CD4-positive, alpha-beta T cell (primary cell): ENCODE measurements around the gene TRAPPC14. TPM values are rescaled to one million over a fixed set of nuclear protein-coding genes. Genes with fewer than 3 reads are reported as not detected.
A peak's percentile ranks its signal among the peaks of the same experiment; 100 is the strongest.

ENCODE experiments used
- ATAC-seq: fragments of 200-7000 bp; cut with Tn5 transposase; one replicate; pipeline ENCODE4 v1.10.0; 2022; ENCODE audit warnings: mild to moderate bottlenecking; ENCODE audit not compliant: poor library complexity
- CTCF ChIA-PET: fragments of 350-600 bp; sonication (Branson Sonifier 250); formaldehyde crosslinking; loops from one replicate; lab custom pipeline; 2021; ENCODE audit warnings: antibody characterized with exemption, inconsistent platforms; lab: Charles Lee
- POLR2A ChIA-PET: fragments of 350-600 bp; sonication (Branson Sonifier 250); formaldehyde crosslinking; loops from one replicate; lab custom pipeline; 2021; ENCODE audit warnings: antibody characterized with exemption, inconsistent platforms; lab: Charles Lee
- DNase-seq, 14 experiments: peaks; one replicate each; pipeline ENCODE4 v3.0.0-alpha.2; 2013 to 2020; ENCODE audit warnings: mixed read lengths in 2 of 14
- H3K27ac ChIP-seq, 2 donors: one replicate each; pipeline versions ENCODE4 v1.5.1 to v1.7.0; 2013; ENCODE audit warnings: low read length in 2 of 2, low read depth in 1 of 2, mild to moderate bottlenecking in 1 of 2
- H3K27me3 ChIP-seq, 2 experiments: 1 replicate in 1 of 2; 2 replicates in 1 of 2; pipeline versions ENCODE4 v1.6.1 to v1.7.0; 2013; ENCODE audit warnings: low read length in 2 of 2, control low read depth in 1 of 2, mild to moderate bottlenecking in 1 of 2, moderate library complexity in 1 of 2; ENCODE audit not compliant: insufficient read depth in 2 of 2, control insufficient read depth in 1 of 2
- H3K36me3 ChIP-seq: one replicate; pipeline ENCODE4 v1.6.1; 2013; ENCODE audit warnings: low read length, control low read depth; ENCODE audit not compliant: insufficient read depth
- H3K4me1 ChIP-seq: one replicate; pipeline ENCODE4 v1.6.1; 2013; ENCODE audit warnings: low read length, control low read depth; ENCODE audit not compliant: insufficient read depth
- H3K4me3 ChIP-seq: one replicate; pipeline ENCODE4 v1.5.1; 2013; ENCODE audit warnings: mild to moderate bottlenecking, low read length, moderate library complexity
- H3K9me3 ChIP-seq, 2 experiments: 1 replicate in 1 of 2; 2 replicates in 1 of 2; pipeline versions ENCODE4 v1.6.1 to v1.7.0; 2013; ENCODE audit warnings: low read length in 2 of 2, mild to moderate bottlenecking in 2 of 2, control low read depth in 1 of 2, moderate library complexity in 1 of 2; ENCODE audit not compliant: control insufficient read depth in 1 of 2, insufficient read depth in 1 of 2
- H3K27ac Mint-ChIP-seq: one replicate; pipeline ENCODE4 v1.8.0; 2020; ENCODE audit warnings: mixed read lengths
- H3K27me3 Mint-ChIP-seq: one replicate; pipeline ENCODE4 v1.8.0; 2021; ENCODE audit warnings: mixed read lengths
- H3K36me3 Mint-ChIP-seq: one replicate; pipeline ENCODE4 v1.8.0; 2021; ENCODE audit warnings: low read depth, mixed read lengths
- H3K4me1 Mint-ChIP-seq: one replicate; pipeline ENCODE4 v1.8.0; 2021; ENCODE audit warnings: low read depth, mixed read lengths
- H3K4me3 Mint-ChIP-seq: one replicate; pipeline ENCODE4 v1.8.0; 2020; ENCODE audit warnings: mild to moderate bottlenecking, mixed read lengths
- H3K9me3 Mint-ChIP-seq: one replicate; pipeline ENCODE4 v1.8.0; 2020; ENCODE audit warnings: mixed read lengths
- intact Hi-C, 2 experiments: fragments of 100-400 bp; cut with DNase I in 1 of 2; cut with micrococcal nuclease in 1 of 2; formaldehyde crosslinking; loops; one replicate each; pipeline versions ENCODE4 v1.15.1 to v1.9.0; 2023 to 2025; cut with DNase I, micrococcal nuclease
- total RNA-seq, 174 experiments: library from RNA in 2 of 174; stranded (reverse) in 2 of 174; gene quantifications; one replicate each; pipeline ENCODE4 v1.2.3 and lab custom pipeline; 2021 to 2026
- TF ChIP-seq, protein P1 (sequence below): fragments of 200-600 bp; IDR thresholded peaks from one replicate; pipeline ENCODE4 v1.8.0; 2022; ENCODE audit warnings: antibody characterized with exemption, mild to moderate bottlenecking

The TRAPPC14 gene
- total RNA-seq, 2 experiments from 2014 or later = 37.9 to 42.6 TPM

DNA sequence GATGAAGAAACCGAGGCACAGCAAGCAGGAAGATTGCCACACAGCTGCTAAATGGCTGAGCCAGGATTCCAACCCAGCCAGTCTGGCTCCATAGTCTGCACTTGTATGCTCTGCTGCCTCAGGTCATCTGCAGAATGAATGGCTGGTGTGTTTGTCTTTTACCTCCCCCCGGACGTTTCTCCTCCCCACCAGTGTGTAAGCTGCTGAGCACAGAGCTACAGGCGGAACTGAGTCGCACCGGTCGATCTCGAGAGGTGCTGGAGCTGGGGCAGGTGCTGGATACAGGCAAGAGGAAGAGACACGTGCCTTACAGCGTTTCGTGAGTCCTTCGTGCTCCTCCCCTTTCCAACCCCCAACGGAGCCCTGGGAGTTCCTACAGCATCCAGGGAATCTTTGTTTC is 36.5 kb downstream of the TRAPPC14 start:
- Mint-ChIP-seq H3K4me3 (peak overlapping the region; percentile 46), H3K36me3 (peaks cover 47% of the 10 kb centered on the region), H3K27me3 (no peaks in the 10 kb centered on the region), H3K9me3 (no peaks in the 10 kb centered on the region), H3K4me1 (peaks cover 44% of the 10 kb centered on the region), H3K27ac (peak overlapping the region; percentile 58)
- no peaks in the 10 kb centered on the region for H3K27me3 ChIP-seq
- intact Hi-C loops = no loop called here
- CTCF ChIA-PET = no interaction called here
- DNase-seq (no peak), ATAC-seq (no peak)
- peaks cover 52% of the 10 kb centered on the region for H3K4me1 ChIP-seq
- H3K27ac ChIP-seq = no peak overlapping the region
- peaks cover 22% of the 10 kb centered on the region for H3K36me3 ChIP-seq
- H3K9me3 ChIP-seq = no peaks in the 10 kb centered on the region
- POLR2A ChIA-PET = interaction anchor here (0.8 to 2.0 kb wide), 3 partner anchors 9 to 22 kb away, joined by 3 to 7 read pairs (median 4); partner anchors contain the start of gene AP4M1
- H3K4me3 ChIP-seq = no peak overlapping the region
- TF ChIP-seq, protein P1, sequence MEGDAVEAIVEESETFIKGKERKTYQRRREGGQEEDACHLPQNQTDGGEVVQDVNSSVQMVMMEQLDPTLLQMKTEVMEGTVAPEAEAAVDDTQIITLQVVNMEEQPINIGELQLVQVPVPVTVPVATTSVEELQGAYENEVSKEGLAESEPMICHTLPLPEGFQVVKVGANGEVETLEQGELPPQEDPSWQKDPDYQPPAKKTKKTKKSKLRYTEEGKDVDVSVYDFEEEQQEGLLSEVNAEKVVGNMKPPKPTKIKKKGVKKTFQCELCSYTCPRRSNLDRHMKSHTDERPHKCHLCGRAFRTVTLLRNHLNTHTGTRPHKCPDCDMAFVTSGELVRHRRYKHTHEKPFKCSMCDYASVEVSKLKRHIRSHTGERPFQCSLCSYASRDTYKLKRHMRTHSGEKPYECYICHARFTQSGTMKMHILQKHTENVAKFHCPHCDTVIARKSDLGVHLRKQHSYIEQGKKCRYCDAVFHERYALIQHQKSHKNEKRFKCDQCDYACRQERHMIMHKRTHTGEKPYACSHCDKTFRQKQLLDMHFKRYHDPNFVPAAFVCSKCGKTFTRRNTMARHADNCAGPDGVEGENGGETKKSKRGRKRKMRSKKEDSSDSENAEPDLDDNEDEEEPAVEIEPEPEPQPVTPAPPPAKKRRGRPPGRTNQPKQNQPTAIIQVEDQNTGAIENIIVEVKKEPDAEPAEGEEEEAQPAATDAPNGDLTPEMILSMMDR = no peak

DNA sequence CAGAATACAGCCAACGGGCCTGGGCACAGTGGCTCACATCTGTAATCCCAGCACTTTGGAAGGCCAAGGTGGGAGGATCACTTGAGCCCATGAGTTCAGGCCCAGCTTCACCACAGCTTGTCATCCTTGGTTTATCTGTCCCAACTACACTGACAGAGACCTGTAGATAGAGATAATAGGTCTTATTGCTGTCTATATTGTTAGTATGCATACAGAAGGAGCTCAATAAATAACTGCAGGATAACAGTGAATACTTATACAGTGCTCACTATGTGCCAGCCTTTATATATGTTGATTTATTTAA is 37.8 kb downstream of the TRAPPC14 start:
- peak overlapping the region; percentile 97 for H3K27ac Mint-ChIP-seq
- peaks cover 38% of the 10 kb centered on the region for H3K4me1 Mint-ChIP-seq
- ChIA-PET CTCF (interaction anchor here (1.0 to 1.6 kb wide), 7 partner anchors 9 to 97 kb away, joined by 3 to 14 read pairs (median 4); partner anchors contain the start of genes AP4M1 and MCM7), POLR2A (interaction anchor here (0.7 to 2.8 kb wide), 12 partner anchors 9 to 563 kb away, joined by 3 to 50 read pairs (median 9); partner anchors contain the start of genes AP4M1, COPS6, LAMTOR4 and MCM7)
- no peaks in the 10 kb centered on the region for H3K9me3 ChIP-seq
- H3K4me1 ChIP-seq = peaks cover 44% of the 10 kb centered on the region
- DNase-seq (no peak), ATAC-seq (no peak)
- no peaks in the 10 kb centered on the region for H3K27me3 Mint-ChIP-seq
- H3K27me3 ChIP-seq = no peaks in the 10 kb centered on the region
- TF ChIP-seq, protein P1 = no peak
- intact Hi-C loops = no loop called here
- H3K27ac ChIP-seq = peak overlapping the region in 1 of 2 donors; percentile 79
- H3K4me3 ChIP-seq = peak overlapping the region; percentile 93
- H3K9me3 Mint-ChIP-seq = no peaks in the 10 kb centered on the region
- H3K36me3 Mint-ChIP-seq = peaks cover 43% of the 10 kb centered on the region
- peaks cover 22% of the 10 kb centered on the region for H3K36me3 ChIP-seq
- peak overlapping the region; percentile 98 for H3K4me3 Mint-ChIP-seq

DNA sequence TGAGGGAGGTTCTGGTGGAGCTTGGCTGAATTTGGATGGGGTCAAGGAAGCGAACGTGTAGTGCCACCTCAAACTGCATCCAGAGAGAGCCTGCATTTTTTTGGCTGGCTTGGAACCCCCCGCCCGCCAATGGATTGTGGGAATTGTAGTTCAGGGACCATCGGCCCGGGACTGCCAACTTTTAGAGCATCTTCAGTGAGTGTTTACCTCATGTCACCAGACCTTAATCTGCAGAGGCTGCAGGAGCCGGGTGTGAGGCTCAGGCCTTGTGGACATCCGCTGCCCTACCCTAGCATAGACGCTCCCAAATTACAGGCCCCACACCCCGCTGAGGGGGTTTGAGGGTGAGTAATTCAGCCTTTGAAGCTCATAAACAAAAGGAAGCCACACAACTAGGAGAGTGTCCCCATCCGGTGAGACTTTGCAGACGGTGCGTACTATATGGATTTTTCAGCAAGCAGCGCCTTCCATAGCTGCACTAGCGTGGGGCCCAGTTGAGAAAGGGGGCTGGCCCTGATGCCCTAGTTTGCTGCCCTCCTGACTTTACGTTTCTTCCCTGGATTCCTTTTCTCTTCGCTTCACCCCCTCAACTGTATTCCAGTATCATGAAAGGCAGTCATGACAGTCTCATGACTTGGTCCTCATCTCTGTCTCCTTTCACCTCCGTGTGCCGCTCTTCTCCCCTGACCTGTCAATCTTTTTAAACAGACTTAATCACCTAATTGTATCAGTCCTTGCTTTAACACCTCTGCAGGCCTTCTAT is 38.4 kb downstream of the TRAPPC14 start:
- Histone ChIP-seq H3K27me3 (no peaks in the 10 kb centered on the region), H3K36me3 (peaks cover 19% of the 10 kb centered on the region), H3K4me1 (peaks cover 38% of the 10 kb centered on the region), H3K27ac (peak overlapping the region; percentile 79 to 98), H3K9me3 (no peaks in the 10 kb centered on the region), H3K4me3 (peak overlapping the region; percentile 93)
- ChIA-PET POLR2A (interaction anchor here (0.7 to 2.8 kb wide), 12 partner anchors 9 to 562 kb away, joined by 3 to 50 read pairs (median 9); partner anchors contain the start of genes AP4M1, COPS6, LAMTOR4 and MCM7), CTCF (interaction anchor here (1.0 to 1.6 kb wide), 7 partner anchors 9 to 98 kb away, joined by 3 to 14 read pairs (median 4); partner anchors contain the start of genes AP4M1 and MCM7)
- Mint-ChIP-seq H3K4me1 (peaks cover 34% of the 10 kb centered on the region), H3K27me3 (no peaks in the 10 kb centered on the region), H3K9me3 (no peaks in the 10 kb centered on the region), H3K36me3 (peaks cover 42% of the 10 kb centered on the region), H3K4me3 (peak overlapping the region; percentile 98), H3K27ac (peak overlapping the region; percentile 97)
- peak; percentile 53 to 85 (median 67) for DNase-seq
- TF ChIP-seq, protein P1 = no peak
- peak; percentile 65 for ATAC-seq
- intact Hi-C loops = loop anchor here (1.0 to 2.0 kb wide), 3 partner anchors 7 to 39 kb away; partner anchors contain the start of genes AP4M1 (in 2 of the 2), MCM7 (in 2 of the 2) and ZNF3 (in 1 of the 2)
